WERI-Rb-1 (cell line): ENCODE data around the gene ACBD7.

Experiments
- DNase-seq: peaks from one replicate; pipeline ENCODE4 v3.0.0-alpha.2; 2020
- H3K27ac ChIP-seq: fragments of 250-450 bp; sonication (Bioruptor Pico); 2 replicates; pipeline ENCODE4 v1.5.1; 2020; ENCODE audit warnings: mild to moderate bottlenecking, moderate library complexity
- H3K27me3 ChIP-seq: fragments of 250-450 bp; sonication (Bioruptor Pico); 2 replicates; pipeline ENCODE4 v1.5.1; 2021; ENCODE audit warnings: mild to moderate bottlenecking, low read depth, moderate library complexity; ENCODE audit not compliant: insufficient read depth, severe bottlenecking
- H3K36me3 ChIP-seq: fragments of 250-450 bp; sonication (Bioruptor Pico); 2 replicates; pipeline ENCODE4 v1.5.1; 2020; ENCODE audit warnings: mild to moderate bottlenecking, moderate library complexity
- H3K4me3 ChIP-seq: 2 replicates; pipeline ENCODE4 v1.5.1; 2011; ENCODE audit warnings: low read depth, mild to moderate bottlenecking, control low read depth, low read length
- H3K9me3 ChIP-seq: fragments of 250-450 bp; sonication (Bioruptor Pico); 2 replicates; pipeline ENCODE4 v1.5.1; 2021; ENCODE audit warnings: mild to moderate bottlenecking, moderate library complexity; ENCODE audit not compliant: severe bottlenecking
- CTCF ChIP-seq: IDR thresholded peaks from 2 replicates; pipeline ENCODE4 v1.5.1; 2011; ENCODE audit warnings: low read depth, mild to moderate bottlenecking, control low read depth, inconsistent platforms, low read length

ACBD7 gene

GRCh38 chr10:15118615-15119014 lies 30.0 kb upstream of the ACBD7 start:
- Histone ChIP-seq H3K4me3 (no peak overlapping the region), H3K36me3 (no peaks in the 10 kb centered on the region), H3K27ac (no peak overlapping the region), H3K27me3 (no peaks in the 10 kb centered on the region), H3K9me3 (no peaks in the 10 kb centered on the region)
- DNase-seq: no peak
- TF ChIP-seq CTCF: no peak

GRCh38 chr10:15116225-15116624 lies 27.6 kb upstream of the ACBD7 start:
- Histone ChIP-seq H3K9me3 (no peaks in the 10 kb centered on the region), H3K4me3 (no peak overlapping the region), H3K27me3 (no peaks in the 10 kb centered on the region), H3K36me3 (no peaks in the 10 kb centered on the region; the same call in 1 of the 2 replicates), H3K27ac (no peak overlapping the region)
- no peak for DNase-seq
- TF ChIP-seq CTCF: no peak

GRCh38 chr10:15113766-15114165 lies 25.2 kb upstream of the ACBD7 start:
- H3K27me3 ChIP-seq: no peaks in the 10 kb centered on the region
- no peak overlapping the region for H3K4me3 ChIP-seq
- DNase-seq: no peak
- no peak for TF ChIP-seq CTCF
- no peaks in the 10 kb centered on the region for H3K9me3 ChIP-seq
- H3K36me3 ChIP-seq: no peaks in the 10 kb centered on the region; the same call in 1 of the 2 replicates
- no peak overlapping the region for H3K27ac ChIP-seq

- H3K4me3 ChIP-seq: no peak overlapping the region
- no peak for TF ChIP-seq CTCF
- H3K27ac ChIP-seq: no peak overlapping the region
- H3K36me3 ChIP-seq: no peaks in the 10 kb centered on the region; the same call in 1 of the 2 replicates
- H3K27me3 ChIP-seq: no peaks in the 10 kb centered on the region
- H3K9me3 ChIP-seq: no peaks in the 10 kb centered on the region
- no peak for DNase-seq
These were observed 24.1 kb upstream of the ACBD7 start for GRCh38 chr10:15112657-15113056.

- Histone ChIP-seq H3K27me3 (no peaks in the 10 kb centered on the region), H3K36me3 (peaks cover 10% of the 10 kb centered on the region; the same call in 1 of the 2 replicates), H3K9me3 (no peaks in the 10 kb centered on the region), H3K27ac (no peak overlapping the region), H3K4me3 (no peak overlapping the region)
- TF ChIP-seq CTCF: peak; percentile 59
- peak; percentile 68 for DNase-seq
These were observed 17.9 kb upstream of the ACBD7 start for GRCh38 chr10:15106352-15107013.

- Histone ChIP-seq H3K4me3 (no peak overlapping the region), H3K27ac (no peak overlapping the region), H3K9me3 (no peaks in the 10 kb centered on the region), H3K36me3 (peaks cover 10% of the 10 kb centered on the region; the same call in 1 of the 2 replicates), H3K27me3 (no peaks in the 10 kb centered on the region)
- DNase-seq: no peak
- TF ChIP-seq CTCF: no peak
These were observed 14.9 kb upstream of the ACBD7 start for GRCh38 chr10:15103513-15103912.
